ENCODE results near the gene TMEM161B.
A peak's percentile ranks its signal among the peaks of the same experiment; 100 is the strongest.
"Not testable (repeated sequence)": the region's sequence is repeated elsewhere in the genome, so short reads cannot be mapped to it uniquely, and the experiment has no call there.

The TMEM161B gene

GRCh38 chr5:88268385-88269184, at the start of gene TMEM161B:
TSS of gene TMEM161B (minus strand) at chr5:88268845. CDS start at chr5:88268723, 122 bp downstream.
- peak; percentile 69 for DNase-seq (ENCODE audit: low spot score)

GRCh38 chr5:88304356-88304755, 35.7 kb upstream of the TMEM161B start:
- no peak for DNase-seq (ENCODE audit: low spot score)

GRCh38 chr5:88298425-88298824, 29.8 kb upstream of the TMEM161B start:
- peak; percentile 4 for DNase-seq (ENCODE audit: low spot score)

GRCh38 chr5:88290801-88291200, 22.2 kb upstream of the TMEM161B start:
- DNase-seq (ENCODE audit: low spot score), result peak; percentile 86

GRCh38 chr5:88288528-88289197, 20.0 kb upstream of the TMEM161B start:
- DNase-seq (ENCODE audit: low spot score), result no peak

- no peak for DNase-seq (ENCODE audit: low spot score)
Observed at GRCh38 chr5:88287846-88288527, 19.3 kb upstream of the TMEM161B start.

- no peak for DNase-seq (ENCODE audit: low spot score)
Observed at GRCh38 chr5:88287302-88287701, 18.7 kb upstream of the TMEM161B start.

- DNase-seq (ENCODE audit: low spot score), result no peak
Observed at GRCh38 chr5:88283690-88284089, 15.0 kb upstream of the TMEM161B start.

GRCh38 chr5:88281322-88281721, 12.7 kb upstream of the TMEM161B start:
- DNase-seq (ENCODE audit: low spot score), result no peak

- DNase-seq (ENCODE audit: low spot score), result no peak
Observed at GRCh38 chr5:88279584-88279983, 10.9 kb upstream of the TMEM161B start.

GRCh38 chr5:88276378-88276777, 7.7 kb upstream of the TMEM161B start:
- DNase-seq (ENCODE audit: low spot score), result no peak

GRCh38 chr5:88275581-88275980, 6.9 kb upstream of the TMEM161B start:
- DNase-seq (ENCODE audit: low spot score), result no peak

GRCh38 chr5:88269222-88269771, 652 bp upstream of the TMEM161B start:
- DNase-seq (ENCODE audit: low spot score), result no peak

GRCh38 chr5:88264565-88264964, 4.1 kb downstream of the TMEM161B start:
- DNase-seq (ENCODE audit: low spot score), result not testable (repeated sequence)

- no peak for DNase-seq (ENCODE audit: low spot score)
Observed at GRCh38 chr5:88263349-88263748, 5.3 kb downstream of the TMEM161B start.

- no peak for DNase-seq (ENCODE audit: low spot score)
Observed at GRCh38 chr5:88262116-88262515, 6.5 kb downstream of the TMEM161B start.

- no peak for DNase-seq (ENCODE audit: low spot score)
Observed at GRCh38 chr5:88258636-88259035, 10.0 kb downstream of the TMEM161B start.

GRCh38 chr5:88256872-88257271, 11.8 kb downstream of the TMEM161B start:
- DNase-seq (ENCODE audit: low spot score), result no peak

GRCh38 chr5:88256037-88256436, 12.6 kb downstream of the TMEM161B start:
- no peak for DNase-seq (ENCODE audit: low spot score)

- no peak for DNase-seq (ENCODE audit: low spot score)
Observed at GRCh38 chr5:88254320-88254719, 14.3 kb downstream of the TMEM161B start.

- no peak for DNase-seq (ENCODE audit: low spot score)
Observed at GRCh38 chr5:88251048-88251711, 17.5 kb downstream of the TMEM161B start.

GRCh38 chr5:88250010-88250409, 18.6 kb downstream of the TMEM161B start:
- no peak for DNase-seq (ENCODE audit: low spot score)

Measured in kidney capillary endothelial cell (primary cell).